Activated CD4-positive, alpha-beta memory T cell treated with anti-CD3 and anti-CD28 coated beads, Interleukin-2, amount 10 ng/mL, durations not matched to agents 7 days and 5 days (primary cell): ENCODE data around the gene KIF13A. TPM values are rescaled to one million over a fixed set of nuclear protein-coding genes. Genes with fewer than 3 reads are reported as not detected.

Experiments
- CTCF ChIA-PET: fragments of 350-600 bp; sonication (Branson Sonifier 250); formaldehyde crosslinking; loops from one replicate; lab custom pipeline; 2021; ENCODE audit warnings: antibody characterized with exemption, inconsistent platforms; lab: Charles Lee
- POLR2A ChIA-PET: fragments of 350-600 bp; sonication (Branson Sonifier 250); formaldehyde crosslinking; loops from one replicate; lab custom pipeline; 2021; ENCODE audit warnings: antibody characterized with exemption; lab: Charles Lee
- DNase-seq: peaks from one replicate; pipeline ENCODE4 v3.0.0-alpha.2; 2020
- H3K27ac Mint-ChIP-seq: one replicate; pipeline ENCODE4 v1.8.0; 2021; ENCODE audit warnings: mild to moderate bottlenecking, mixed read lengths
- H3K27me3 Mint-ChIP-seq: one replicate; pipeline ENCODE4 v1.8.0; 2021; ENCODE audit warnings: mixed read lengths
- H3K36me3 Mint-ChIP-seq: one replicate; pipeline ENCODE4 v1.8.0; 2021; ENCODE audit warnings: low read depth, mixed read lengths
- H3K4me1 Mint-ChIP-seq: one replicate; pipeline ENCODE4 v1.8.0; 2021; ENCODE audit warnings: mixed read lengths
- H3K4me3 Mint-ChIP-seq: one replicate; pipeline ENCODE4 v1.8.0; 2021; ENCODE audit warnings: mild to moderate bottlenecking, mixed read lengths
- H3K9me3 Mint-ChIP-seq: one replicate; pipeline ENCODE4 v1.8.0; 2021; ENCODE audit warnings: mixed read lengths
- total RNA-seq, 2 experiments: library from RNA; stranded (reverse); gene quantifications; one replicate each; pipeline ENCODE4 v1.2.3, GENCODE V29; 2021

The KIF13A gene
- total RNA-seq, 2 experiments from 2014 or later, result not detected

DNA sequence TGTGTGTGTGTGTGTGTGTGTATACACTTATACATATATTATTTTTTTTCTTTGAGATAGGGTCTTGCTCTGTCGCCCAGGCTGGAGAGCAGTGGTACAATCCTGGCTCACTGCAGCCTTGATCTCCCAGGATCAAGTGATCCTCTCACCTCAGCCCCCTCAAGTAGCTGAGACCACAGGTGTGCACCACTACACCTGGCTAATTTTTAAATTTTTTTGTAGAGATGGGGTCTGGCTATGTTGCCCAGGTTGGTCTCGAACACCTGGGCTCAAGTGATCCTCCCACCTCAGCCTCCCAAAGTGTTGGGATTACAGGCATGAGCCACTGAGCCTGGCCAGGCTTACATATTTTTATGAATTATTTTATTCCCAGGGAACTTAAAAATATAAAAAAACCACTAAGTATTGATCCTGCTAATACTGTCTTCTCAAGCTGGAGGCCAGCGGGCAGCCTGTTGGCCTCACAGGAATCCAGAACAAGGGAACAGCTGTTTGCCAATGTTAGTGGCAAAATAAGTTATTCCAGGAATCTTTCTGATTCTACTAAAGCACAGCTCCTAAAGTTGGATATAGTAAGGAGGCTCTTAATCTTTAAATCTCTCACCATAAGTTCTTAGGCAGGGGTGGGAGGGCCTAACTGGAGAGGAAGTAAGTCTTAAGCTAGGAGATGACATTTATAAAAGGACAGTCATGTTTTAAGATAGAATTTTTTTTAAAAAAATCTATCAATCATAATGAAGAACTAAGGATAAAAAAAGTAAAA lies 145.2 kb downstream of the KIF13A start:
- Mint-ChIP-seq H3K27ac (no peak overlapping the region), H3K27me3 (peaks cover 18% of the 10 kb centered on the region), H3K4me1 (peaks cover 4% of the 10 kb centered on the region), H3K4me3 (no peak overlapping the region), H3K36me3 (no peaks in the 10 kb centered on the region), H3K9me3 (no peaks in the 10 kb centered on the region)
- POLR2A ChIA-PET, result no interaction called here
- DNase-seq, result no peak
- CTCF ChIA-PET, result no interaction called here

GRCh38 chr6:17839513-17840223 lies 147.8 kb downstream of the KIF13A start:
- ChIA-PET POLR2A (no interaction called here), CTCF (no interaction called here)
- Mint-ChIP-seq H3K4me1 (peaks cover 4% of the 10 kb centered on the region), H3K27ac (no peak overlapping the region), H3K27me3 (peaks cover 16% of the 10 kb centered on the region), H3K4me3 (no peak overlapping the region), H3K9me3 (no peaks in the 10 kb centered on the region), H3K36me3 (no peaks in the 10 kb centered on the region)
- no peak for DNase-seq

GRCh38 chr6:17836293-17836692 lies 151.1 kb downstream of the KIF13A start:
- H3K4me1 Mint-ChIP-seq, result no peaks in the 10 kb centered on the region
- H3K4me3 Mint-ChIP-seq, result no peak overlapping the region
- no peaks in the 10 kb centered on the region for H3K9me3 Mint-ChIP-seq
- CTCF ChIA-PET, result no interaction called here
- H3K27ac Mint-ChIP-seq, result no peak overlapping the region
- POLR2A ChIA-PET, result no interaction called here
- peaks cover 18% of the 10 kb centered on the region for H3K27me3 Mint-ChIP-seq
- DNase-seq, result no peak
- no peaks in the 10 kb centered on the region for H3K36me3 Mint-ChIP-seq

GRCh38 chr6:17835784-17836183 lies 151.7 kb downstream of the KIF13A start:
- H3K27ac Mint-ChIP-seq, result no peak overlapping the region
- H3K4me1 Mint-ChIP-seq, result no peaks in the 10 kb centered on the region
- POLR2A ChIA-PET, result no interaction called here
- no peaks in the 10 kb centered on the region for H3K9me3 Mint-ChIP-seq
- no peak for DNase-seq
- CTCF ChIA-PET, result no interaction called here
- H3K4me3 Mint-ChIP-seq, result no peak overlapping the region
- no peaks in the 10 kb centered on the region for H3K36me3 Mint-ChIP-seq
- H3K27me3 Mint-ChIP-seq, result peaks cover 18% of the 10 kb centered on the region

GRCh38 chr6:17831135-17831534 lies 156.3 kb downstream of the KIF13A start:
- H3K27me3 Mint-ChIP-seq, result peaks cover 12% of the 10 kb centered on the region
- H3K9me3 Mint-ChIP-seq, result no peaks in the 10 kb centered on the region
- POLR2A ChIA-PET, result no interaction called here
- H3K27ac Mint-ChIP-seq, result no peak overlapping the region
- H3K4me3 Mint-ChIP-seq, result no peak overlapping the region
- CTCF ChIA-PET, result no interaction called here
- no peak for DNase-seq
- no peaks in the 10 kb centered on the region for H3K36me3 Mint-ChIP-seq
- no peaks in the 10 kb centered on the region for H3K4me1 Mint-ChIP-seq

DNA sequence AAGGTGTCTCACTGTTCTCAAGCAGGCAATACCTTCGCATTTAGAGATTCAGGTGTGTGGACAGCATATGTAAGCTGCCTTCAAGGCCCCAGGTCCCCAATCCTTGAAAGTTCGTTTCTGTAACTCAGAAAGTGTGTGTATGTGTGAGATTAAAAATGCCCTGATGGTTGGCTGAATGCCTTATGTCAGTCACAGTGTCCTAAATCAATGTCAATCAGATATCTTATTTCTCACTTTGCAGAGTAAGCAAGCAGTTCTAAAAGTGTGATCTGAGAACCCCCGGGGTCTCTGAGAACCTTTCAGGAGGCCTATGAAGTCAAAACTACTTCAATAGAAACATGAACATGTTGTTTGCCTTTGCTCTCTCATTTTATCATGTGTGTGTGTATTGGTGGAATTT lies 157.5 kb downstream of the KIF13A start:
- H3K4me3 Mint-ChIP-seq, result no peak overlapping the region
- H3K36me3 Mint-ChIP-seq, result no peaks in the 10 kb centered on the region
- DNase-seq, result no peak
- no peaks in the 10 kb centered on the region for H3K4me1 Mint-ChIP-seq
- no peak overlapping the region for H3K27ac Mint-ChIP-seq
- H3K9me3 Mint-ChIP-seq, result no peaks in the 10 kb centered on the region
- CTCF ChIA-PET, result no interaction called here
- POLR2A ChIA-PET, result no interaction called here
- H3K27me3 Mint-ChIP-seq, result peaks cover 11% of the 10 kb centered on the region

- Mint-ChIP-seq H3K9me3 (no peaks in the 10 kb centered on the region), H3K4me3 (no peak overlapping the region), H3K27ac (no peak overlapping the region), H3K27me3 (peaks cover 5% of the 10 kb centered on the region), H3K36me3 (no peaks in the 10 kb centered on the region), H3K4me1 (no peaks in the 10 kb centered on the region)
- POLR2A ChIA-PET, result no interaction called here
- no peak for DNase-seq
- CTCF ChIA-PET, result no interaction called here
Measured at GRCh38 chr6:17828149-17828548, 159.3 kb downstream of the KIF13A start.

DNA sequence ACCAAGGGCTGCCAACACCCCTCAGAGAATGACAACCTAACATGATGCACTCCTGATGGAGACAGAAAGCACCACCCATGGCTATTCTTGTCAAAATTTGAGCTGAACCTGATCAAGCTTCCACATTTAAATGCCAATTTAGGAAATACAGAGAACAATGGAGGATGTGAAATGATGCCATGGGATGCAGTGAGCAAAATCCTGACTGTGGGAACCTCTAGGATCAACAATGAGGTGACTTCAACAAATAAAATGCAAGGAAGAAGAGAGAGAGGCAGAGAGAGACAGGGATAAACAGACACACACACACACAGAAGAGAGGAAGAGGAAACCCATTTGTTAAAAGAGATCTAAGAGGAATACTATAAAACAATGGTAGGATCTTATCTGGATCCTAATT lies 161.1 kb downstream of the KIF13A start:
- peaks cover 5% of the 10 kb centered on the region for H3K27me3 Mint-ChIP-seq
- no peak overlapping the region for H3K4me3 Mint-ChIP-seq
- H3K4me1 Mint-ChIP-seq, result no peaks in the 10 kb centered on the region
- ChIA-PET CTCF (interaction anchor here (0.6 to 1.4 kb wide), 2 partner anchors 22 to 455 kb away, joined by 3 read pairs; no protein-coding TSS in a partner anchor), POLR2A (no interaction called here)
- no peak for DNase-seq
- no peak overlapping the region for H3K27ac Mint-ChIP-seq
- no peaks in the 10 kb centered on the region for H3K36me3 Mint-ChIP-seq
- no peaks in the 10 kb centered on the region for H3K9me3 Mint-ChIP-seq

- Mint-ChIP-seq H3K27ac (no peak overlapping the region), H3K9me3 (no peaks in the 10 kb centered on the region), H3K27me3 (peaks cover 8% of the 10 kb centered on the region), H3K4me1 (no peaks in the 10 kb centered on the region), H3K4me3 (no peak overlapping the region), H3K36me3 (no peaks in the 10 kb centered on the region)
- POLR2A ChIA-PET, result no interaction called here
- CTCF ChIA-PET, result no interaction called here
- DNase-seq, result no peak
Measured at GRCh38 chr6:17820055-17820454, 167.4 kb downstream of the KIF13A start.

DNA sequence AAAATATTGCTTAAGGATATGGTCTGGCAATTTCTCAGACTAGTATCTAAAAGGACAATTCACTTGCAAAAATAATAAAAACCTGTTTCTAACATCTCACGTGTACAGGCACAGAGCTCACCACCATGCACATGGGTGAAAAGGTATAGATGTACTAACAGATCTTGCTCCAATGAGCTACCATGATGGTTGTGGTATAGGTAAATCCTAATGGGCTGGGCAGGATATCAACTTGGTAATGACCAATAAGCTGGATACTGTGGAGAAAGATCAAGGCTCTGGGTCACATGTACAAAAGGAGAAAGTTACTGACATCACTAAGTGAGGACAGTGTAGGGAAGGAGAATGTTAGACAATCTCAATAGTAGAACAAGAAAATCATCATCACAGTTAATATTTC lies 169.7 kb downstream of the KIF13A start:
- H3K4me1 Mint-ChIP-seq, result no peaks in the 10 kb centered on the region
- DNase-seq, result no peak
- H3K27ac Mint-ChIP-seq, result no peak overlapping the region
- ChIA-PET CTCF (interaction anchor here (1.4 to 4.2 kb wide), 2 partner anchors 13 to 237 kb away, joined by 3 to 20 read pairs; no protein-coding TSS in a partner anchor), POLR2A (interaction anchor here (1.0 kb wide), 1 partner anchor 111 kb away, joined by 3 read pairs; the partner anchor contains the start of gene NUP153)
- no peak overlapping the region for H3K4me3 Mint-ChIP-seq
- no peaks in the 10 kb centered on the region for H3K9me3 Mint-ChIP-seq
- no peaks in the 10 kb centered on the region for H3K36me3 Mint-ChIP-seq
- peaks cover 8% of the 10 kb centered on the region for H3K27me3 Mint-ChIP-seq

DNA sequence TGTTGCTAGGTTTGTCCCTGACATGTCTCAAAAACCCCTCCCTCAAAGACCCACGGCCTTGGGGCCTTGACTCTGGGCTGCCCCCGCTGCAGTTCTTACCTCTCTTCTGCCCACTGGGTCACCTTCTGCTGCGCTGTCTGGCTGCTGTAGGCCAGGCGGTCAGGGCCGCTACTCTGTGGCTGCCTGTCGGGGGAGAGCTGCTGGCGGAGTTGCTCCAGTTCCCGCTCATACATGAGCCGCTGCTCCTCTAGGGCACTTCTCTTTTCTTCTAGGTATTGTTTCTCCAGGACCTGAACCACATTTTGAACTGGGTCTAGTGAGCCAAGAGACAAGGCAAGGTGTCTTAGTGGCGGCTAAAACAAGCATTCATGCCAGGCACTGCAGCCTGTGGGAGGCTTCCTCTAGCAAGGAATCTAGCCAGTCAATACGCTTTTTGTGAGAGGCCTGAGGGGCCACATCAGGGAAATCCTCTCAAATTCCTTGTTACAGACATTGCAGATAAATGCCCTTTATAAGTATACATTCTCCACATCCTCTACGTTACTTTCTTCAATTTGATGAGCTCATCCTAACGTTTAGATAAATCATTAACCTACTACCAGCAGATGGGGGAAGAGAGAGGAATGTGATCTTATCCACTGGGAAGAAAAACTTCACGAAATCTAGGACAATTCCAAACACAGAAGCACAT lies 170.4 kb downstream of the KIF13A start:
- H3K27me3 Mint-ChIP-seq, result peaks cover 11% of the 10 kb centered on the region
- no peak overlapping the region for H3K4me3 Mint-ChIP-seq
- no peak overlapping the region for H3K27ac Mint-ChIP-seq
- ChIA-PET POLR2A (interaction anchor here (1.0 kb wide), 1 partner anchor 110 kb away, joined by 3 read pairs; the partner anchor contains the start of gene NUP153), CTCF (interaction anchor here (0.6 to 4.2 kb wide), 3 partner anchors 12 to 302 kb away, joined by 3 to 20 read pairs (median 3); no protein-coding TSS in a partner anchor)
- H3K36me3 Mint-ChIP-seq, result no peaks in the 10 kb centered on the region
- no peaks in the 10 kb centered on the region for H3K4me1 Mint-ChIP-seq
- H3K9me3 Mint-ChIP-seq, result no peaks in the 10 kb centered on the region
- DNase-seq, result no peak

GRCh38 chr6:17813542-17813941 lies 173.9 kb downstream of the KIF13A start:
- H3K36me3 Mint-ChIP-seq, result no peaks in the 10 kb centered on the region
- H3K27ac Mint-ChIP-seq, result no peak overlapping the region
- no peak overlapping the region for H3K4me3 Mint-ChIP-seq
- no peaks in the 10 kb centered on the region for H3K9me3 Mint-ChIP-seq
- POLR2A ChIA-PET, result no interaction called here
- H3K27me3 Mint-ChIP-seq, result peaks cover 25% of the 10 kb centered on the region
- no peak for DNase-seq
- no peaks in the 10 kb centered on the region for H3K4me1 Mint-ChIP-seq
- CTCF ChIA-PET, result interaction anchor here (0.7 to 2.1 kb wide), 4 partner anchors 15 to 626 kb away, joined by 3 to 6 read pairs (median 4); no protein-coding TSS in a partner anchor

DNA sequence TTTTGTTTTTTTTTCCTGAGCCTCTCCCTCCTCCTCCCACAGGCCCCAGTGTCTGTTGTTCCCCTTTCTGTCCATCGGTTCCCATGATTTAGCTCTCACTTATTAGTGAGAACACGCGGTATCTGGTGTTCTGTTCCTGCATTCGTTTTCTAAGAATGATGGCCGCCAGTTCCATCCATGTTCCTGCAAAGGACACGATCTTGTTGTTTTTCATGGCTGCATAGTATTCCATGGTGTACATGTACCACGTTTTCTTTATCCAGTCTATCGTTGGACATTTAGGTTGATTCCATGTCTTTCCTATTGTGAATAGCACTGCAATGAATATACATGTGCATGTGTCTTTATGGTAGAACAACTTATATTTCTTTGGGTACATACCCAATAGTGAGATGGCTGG lies 175.1 kb downstream of the KIF13A start:
- Mint-ChIP-seq H3K36me3 (no peaks in the 10 kb centered on the region), H3K9me3 (no peaks in the 10 kb centered on the region), H3K4me3 (no peak overlapping the region), H3K4me1 (no peaks in the 10 kb centered on the region), H3K27ac (no peak overlapping the region), H3K27me3 (peaks cover 25% of the 10 kb centered on the region)
- DNase-seq, result no peak
- POLR2A ChIA-PET, result no interaction called here
- CTCF ChIA-PET, result interaction anchor here (0.6 to 2.1 kb wide), 5 partner anchors 8 to 228 kb away, joined by 3 to 6 read pairs (median 3); no protein-coding TSS in a partner anchor
